Forelimb muscle (tissue), 1 donor: ENCODE data around the gene EIF3L. TPM values are rescaled to one million over a fixed set of nuclear protein-coding genes. Genes with fewer than 3 reads are reported as not detected.

ENCODE experiments used
- DNase-seq: peaks from one replicate; pipeline ENCODE4 v3.0.0-alpha.2; 2013; ENCODE audit warnings: low read depth
- polyA plus RNA-seq: library from polyadenylated mRNA; unstranded; fragments of 120-200 nt; gene quantifications from one replicate; pipeline ENCODE4 v1.2.1, GENCODE V29; 2013; ENCODE audit not compliant: insufficient read length

The EIF3L gene
- polyA plus RNA-seq, 1 donor = 1,359 TPM

GRCh38 chr22:37817705-37818408 is 31.4 kb upstream of the EIF3L start:
- DNase-seq = peak; percentile 39

- DNase-seq = no peak
Measured at GRCh38 chr22:37818409-37819104, 30.7 kb upstream of the EIF3L start.

GRCh38 chr22:37819105-37819433 is 30.1 kb upstream of the EIF3L start:
- DNase-seq = no peak

- DNase-seq = no peak
Measured at GRCh38 chr22:37820350-37820749, 28.9 kb upstream of the EIF3L start.

GRCh38 chr22:37822079-37822833 is 27.0 kb upstream of the EIF3L start:
- no peak for DNase-seq

- no peak for DNase-seq
Measured at GRCh38 chr22:37823134-37823985, 25.9 kb upstream of the EIF3L start, which contains the start of gene GALR3. Gene GALR3, plus strand, starts transcription at chr22:37823382. Its CDS starts 25 bp downstream, at chr22:37823407.

GRCh38 chr22:37824674-37825641 is 24.3 kb upstream of the EIF3L start:
- no peak for DNase-seq

- no peak for DNase-seq
Measured at GRCh38 chr22:37827056-37827455, 22.2 kb upstream of the EIF3L start.

- no peak for DNase-seq
Measured at GRCh38 chr22:37830093-37830842, 19.0 kb upstream of the EIF3L start.

GRCh38 chr22:37831472-37831871 is 17.7 kb upstream of the EIF3L start:
- no peak for DNase-seq

GRCh38 chr22:37832022-37832857 is 17.0 kb upstream of the EIF3L start:
- DNase-seq = no peak

GRCh38 chr22:37842015-37842793 is 7.0 kb upstream of the EIF3L start:
- no peak for DNase-seq

GRCh38 chr22:37843741-37844089 is 5.5 kb upstream of the EIF3L start:
- no peak for DNase-seq

GRCh38 chr22:37844904-37845329 is 4.3 kb upstream of the EIF3L start:
- DNase-seq = no peak

- DNase-seq = no peak
Measured at GRCh38 chr22:37846433-37846832, 2.8 kb upstream of the EIF3L start.

- no peak for DNase-seq
Measured at GRCh38 chr22:37848587-37849088, 581 bp upstream of the EIF3L start.

- no peak for DNase-seq
Measured at GRCh38 chr22:37850801-37851200, 1.6 kb downstream of the EIF3L start.

GRCh38 chr22:37852418-37852817 is 3.2 kb downstream of the EIF3L start:
- no peak for DNase-seq
